Measurements from ENCODE around the gene CACNG8.
"Not testable (repeated sequence)": the region's sequence is repeated elsewhere in the genome, so short reads cannot be mapped to it uniquely, and the experiment has no call there.

CACNG8 gene

GRCh38 chr19:53948611-53949010, 14.1 kb upstream of the CACNG8 start:
- not testable (repeated sequence) for H3K27ac ChIP-seq (ENCODE audit: low read depth, low read length); H3K4me1 ChIP-seq (ENCODE audit: insufficient read depth, low read length); H3K9me3 ChIP-seq (ENCODE audit: low read length); H3K36me3 ChIP-seq (ENCODE audit: insufficient read depth, low read length); H3K4me3 ChIP-seq (ENCODE audit: low read depth in 1 of 2, low read length in 2 of 2); H3K9ac ChIP-seq (ENCODE audit: low read length); H3K27me3 ChIP-seq (ENCODE audit: control insufficient read depth in 1 of 2, insufficient read depth in 2 of 2, low read length in 2 of 2)

GRCh38 chr19:53951436-53951835, 11.3 kb upstream of the CACNG8 start:
- H3K36me3 ChIP-seq (ENCODE audit: insufficient read depth, low read length), result no peaks in the 10 kb centered on the region
- peaks cover 0 to 3% of the 10 kb centered on the region in 2 donors for H3K27me3 ChIP-seq (ENCODE audit: control insufficient read depth in 1 of 2, insufficient read depth in 2 of 2, low read length in 2 of 2)
- no peaks in the 10 kb centered on the region for H3K4me1 ChIP-seq (ENCODE audit: insufficient read depth, low read length)
- no peak overlapping the region for H3K4me3 ChIP-seq (ENCODE audit: low read depth in 1 of 2, low read length in 2 of 2)
- no peak overlapping the region for H3K9ac ChIP-seq (ENCODE audit: low read length)
- H3K9me3 ChIP-seq (ENCODE audit: low read length), result no peaks in the 10 kb centered on the region
- H3K27ac ChIP-seq (ENCODE audit: low read depth, low read length), result no peak overlapping the region

- no peaks in the 10 kb centered on the region for H3K4me1 ChIP-seq (ENCODE audit: insufficient read depth, low read length)
- no peak overlapping the region for H3K4me3 ChIP-seq (ENCODE audit: low read depth in 1 of 2, low read length in 2 of 2)
- H3K9ac ChIP-seq (ENCODE audit: low read length), result no peak overlapping the region
- no peaks in the 10 kb centered on the region for H3K9me3 ChIP-seq (ENCODE audit: low read length)
- peaks cover 0 to 5% of the 10 kb centered on the region in 2 donors for H3K27me3 ChIP-seq (ENCODE audit: control insufficient read depth in 1 of 2, insufficient read depth in 2 of 2, low read length in 2 of 2)
- no peaks in the 10 kb centered on the region for H3K36me3 ChIP-seq (ENCODE audit: insufficient read depth, low read length)
- no peak overlapping the region for H3K27ac ChIP-seq (ENCODE audit: low read depth, low read length)
Observed at GRCh38 chr19:53951947-53952346, 10.8 kb upstream of the CACNG8 start.

GRCh38 chr19:53953383-53953782, 9.4 kb upstream of the CACNG8 start:
- Histone ChIP-seq H3K27ac (ENCODE audit: low read depth, low read length) (no peak overlapping the region), H3K27me3 (ENCODE audit: control insufficient read depth in 1 of 2, insufficient read depth in 2 of 2, low read length in 2 of 2) (peaks cover 8 to 14% of the 10 kb centered on the region in 2 donors)

GRCh38 chr19:53957448-53958167, 5.1 kb upstream of the CACNG8 start:
- H3K9me3 ChIP-seq (ENCODE audit: low read length), result no peaks in the 10 kb centered on the region
- H3K4me3 ChIP-seq (ENCODE audit: low read depth in 1 of 2, low read length in 2 of 2), result no peak overlapping the region
- H3K27me3 ChIP-seq (ENCODE audit: control insufficient read depth in 1 of 2, insufficient read depth in 2 of 2, low read length in 2 of 2), result peaks cover 30 to 53% of the 10 kb centered on the region in 2 donors
- no peak overlapping the region for H3K9ac ChIP-seq (ENCODE audit: low read length)
- H3K27ac ChIP-seq (ENCODE audit: low read depth, low read length), result no peak overlapping the region
- no peaks in the 10 kb centered on the region for H3K4me1 ChIP-seq (ENCODE audit: insufficient read depth, low read length)
- no peaks in the 10 kb centered on the region for H3K36me3 ChIP-seq (ENCODE audit: insufficient read depth, low read length)

More at GRCh38 chr19:53953383-53953782, 9.4 kb upstream of the CACNG8 start:
- H3K4me1 ChIP-seq (ENCODE audit: insufficient read depth, low read length), result no peaks in the 10 kb centered on the region
- no peak overlapping the region for H3K4me3 ChIP-seq (ENCODE audit: low read depth in 1 of 2, low read length in 2 of 2)
- H3K9me3 ChIP-seq (ENCODE audit: low read length), result no peaks in the 10 kb centered on the region
- no peak overlapping the region for H3K9ac ChIP-seq (ENCODE audit: low read length)
- no peaks in the 10 kb centered on the region for H3K36me3 ChIP-seq (ENCODE audit: insufficient read depth, low read length)

GRCh38 chr19:53958168-53958571, 4.6 kb upstream of the CACNG8 start:
- no peak overlapping the region for H3K27ac ChIP-seq (ENCODE audit: low read depth, low read length)
- no peaks in the 10 kb centered on the region for H3K9me3 ChIP-seq (ENCODE audit: low read length)
- H3K4me3 ChIP-seq (ENCODE audit: low read depth in 1 of 2, low read length in 2 of 2), result no peak overlapping the region
- H3K27me3 ChIP-seq (ENCODE audit: control insufficient read depth in 1 of 2, insufficient read depth in 2 of 2, low read length in 2 of 2), result peaks cover 30 to 56% of the 10 kb centered on the region in 2 donors
- H3K4me1 ChIP-seq (ENCODE audit: insufficient read depth, low read length), result no peaks in the 10 kb centered on the region
- H3K9ac ChIP-seq (ENCODE audit: low read length), result no peak overlapping the region
- H3K36me3 ChIP-seq (ENCODE audit: insufficient read depth, low read length), result no peaks in the 10 kb centered on the region

GRCh38 chr19:53958823-53959757, 3.6 kb upstream of the CACNG8 start:
- Histone ChIP-seq H3K27me3 (ENCODE audit: control insufficient read depth in 1 of 2, insufficient read depth in 2 of 2, low read length in 2 of 2) (peaks cover 35 to 63% of the 10 kb centered on the region in 2 donors), H3K9ac (ENCODE audit: low read length) (no peak overlapping the region), H3K4me1 (ENCODE audit: insufficient read depth, low read length) (no peaks in the 10 kb centered on the region), H3K4me3 (ENCODE audit: low read depth in 1 of 2, low read length in 2 of 2) (no peak overlapping the region), H3K9me3 (ENCODE audit: low read length) (no peaks in the 10 kb centered on the region), H3K36me3 (ENCODE audit: insufficient read depth, low read length) (no peaks in the 10 kb centered on the region), H3K27ac (ENCODE audit: low read depth, low read length) (no peak overlapping the region)

- H3K9me3 ChIP-seq (ENCODE audit: low read length), result no peaks in the 10 kb centered on the region
- H3K27me3 ChIP-seq (ENCODE audit: control insufficient read depth in 1 of 2, insufficient read depth in 2 of 2, low read length in 2 of 2), result peaks cover 35 to 70% of the 10 kb centered on the region in 2 donors
- no peak overlapping the region for H3K9ac ChIP-seq (ENCODE audit: low read length)
- no peaks in the 10 kb centered on the region for H3K36me3 ChIP-seq (ENCODE audit: insufficient read depth, low read length)
- no peaks in the 10 kb centered on the region for H3K4me1 ChIP-seq (ENCODE audit: insufficient read depth, low read length)
- H3K27ac ChIP-seq (ENCODE audit: low read depth, low read length), result no peak overlapping the region
- H3K4me3 ChIP-seq (ENCODE audit: low read depth in 1 of 2, low read length in 2 of 2), result no peak overlapping the region
Observed at GRCh38 chr19:53960187-53960586, 2.5 kb upstream of the CACNG8 start.

GRCh38 chr19:53960886-53961285, 1.9 kb upstream of the CACNG8 start:
- no peaks in the 10 kb centered on the region for H3K36me3 ChIP-seq (ENCODE audit: insufficient read depth, low read length)
- H3K4me3 ChIP-seq (ENCODE audit: low read depth in 1 of 2, low read length in 2 of 2), result no peak overlapping the region
- no peaks in the 10 kb centered on the region for H3K9me3 ChIP-seq (ENCODE audit: low read length)
- no peak overlapping the region for H3K27ac ChIP-seq (ENCODE audit: low read depth, low read length)
- no peak overlapping the region for H3K9ac ChIP-seq (ENCODE audit: low read length)
- H3K4me1 ChIP-seq (ENCODE audit: insufficient read depth, low read length), result no peaks in the 10 kb centered on the region
- peaks cover 35 to 70% of the 10 kb centered on the region in 2 donors for H3K27me3 ChIP-seq (ENCODE audit: control insufficient read depth in 1 of 2, insufficient read depth in 2 of 2, low read length in 2 of 2)

- H3K9ac ChIP-seq (ENCODE audit: low read length), result no peak overlapping the region
- no peak overlapping the region for H3K27ac ChIP-seq (ENCODE audit: low read depth, low read length)
- peaks cover 35 to 67% of the 10 kb centered on the region in 2 donors for H3K27me3 ChIP-seq (ENCODE audit: control insufficient read depth in 1 of 2, insufficient read depth in 2 of 2, low read length in 2 of 2)
- H3K9me3 ChIP-seq (ENCODE audit: low read length), result no peaks in the 10 kb centered on the region
- no peaks in the 10 kb centered on the region for H3K36me3 ChIP-seq (ENCODE audit: insufficient read depth, low read length)
- no peak overlapping the region for H3K4me3 ChIP-seq (ENCODE audit: low read depth in 1 of 2, low read length in 2 of 2)
- no peaks in the 10 kb centered on the region for H3K4me1 ChIP-seq (ENCODE audit: insufficient read depth, low read length)
Observed at GRCh38 chr19:53961523-53962356, 997 bp upstream of the CACNG8 start.

GRCh38 chr19:53965091-53965490, 2.4 kb downstream of the CACNG8 start:
- Histone ChIP-seq H3K27ac (ENCODE audit: low read depth, low read length) (no peak overlapping the region), H3K9me3 (ENCODE audit: low read length) (no peaks in the 10 kb centered on the region), H3K4me1 (ENCODE audit: insufficient read depth, low read length) (no peaks in the 10 kb centered on the region), H3K4me3 (ENCODE audit: low read depth in 1 of 2, low read length in 2 of 2) (no peak overlapping the region), H3K36me3 (ENCODE audit: insufficient read depth, low read length) (no peaks in the 10 kb centered on the region), H3K9ac (ENCODE audit: low read length) (no peak overlapping the region), H3K27me3 (ENCODE audit: control insufficient read depth in 1 of 2, insufficient read depth in 2 of 2, low read length in 2 of 2) (peaks cover 17 to 46% of the 10 kb centered on the region in 2 donors)

Measured in muscle layer of colon (tissue), 2 donors.